Endothelial cell (in vitro differentiated cells): Measurements from ENCODE around the gene S100A16. TPM values are rescaled to one million over a fixed set of nuclear protein-coding genes. Genes with fewer than 3 reads are reported as not detected.

Source experiments
- DNase-seq: peaks from one replicate; pipeline ENCODE4 v3.0.0; 2021; ENCODE audit warnings: low spot score
- H3K27ac Mint-ChIP-seq: one replicate; pipeline ENCODE4 v1.8.0; 2021; ENCODE audit warnings: mixed read lengths, inconsistent platforms; ENCODE audit not compliant: unreplicated experiment
- H3K27me3 Mint-ChIP-seq: one replicate; pipeline ENCODE4 v1.8.0; 2021; ENCODE audit warnings: mild to moderate bottlenecking, moderate library complexity, mixed read lengths, inconsistent platforms; ENCODE audit not compliant: unreplicated experiment
- H3K36me3 Mint-ChIP-seq: one replicate; pipeline ENCODE4 v1.8.0; 2021; ENCODE audit warnings: mild to moderate bottlenecking, low read depth, mixed read lengths, inconsistent platforms; ENCODE audit not compliant: unreplicated experiment
- H3K4me1 Mint-ChIP-seq: one replicate; pipeline ENCODE4 v1.8.0; 2021; ENCODE audit warnings: mild to moderate bottlenecking, mixed read lengths, inconsistent platforms; ENCODE audit not compliant: unreplicated experiment
- H3K4me3 Mint-ChIP-seq: one replicate; pipeline ENCODE4 v1.8.0; 2021; ENCODE audit warnings: mild to moderate bottlenecking, mixed read lengths, inconsistent platforms; ENCODE audit not compliant: unreplicated experiment
- H3K9me3 Mint-ChIP-seq: one replicate; pipeline ENCODE4 v1.8.0; 2021; ENCODE audit warnings: mixed read lengths, inconsistent platforms; ENCODE audit not compliant: unreplicated experiment
- CTCF ChIP-seq: fragments of 200-600 bp; sonication (generic); IDR thresholded peaks from one replicate; pipeline ENCODE4 v1.5.0; 2021; ENCODE audit warnings: antibody characterized with exemption; ENCODE audit not compliant: unreplicated experiment
- total RNA-seq: library from RNA; stranded (reverse); fragmentation: NEBNext Ultra II Directional; extraction: Animal tissue kit (Norgen Biotek cat#: 25700); gene quantifications from one replicate; pipeline ENCODE4 v1.2.1, GENCODE V29; 2021; ENCODE audit not compliant: unreplicated experiment

Gene S100A16
- total RNA-seq, 1 donor from 2014 or later, result 363 TPM

GRCh38 chr1:153616144-153616916, 3.4 kb upstream of the S100A16 start, which contains the start of gene S100A14:
Gene S100A14 (minus strand): TSS chr1:153616325. CDS start chr1:153615858, 467 bp downstream.
- Mint-ChIP-seq H3K36me3 (peaks cover 12% of the 10 kb centered on the region), H3K27me3 (peaks cover 14% of the 10 kb centered on the region), H3K9me3 (no peaks in the 10 kb centered on the region), H3K27ac (peak within 1 kb of the TSS; percentile 31), H3K4me3 (no peak within 1 kb of the TSS), H3K4me1 (peaks cover 10% of the 10 kb centered on the region)
- TF ChIP-seq CTCF, result no peak
- DNase-seq, result no peak

GRCh38 chr1:153615406-153615805, 2.5 kb upstream of the S100A16 start:
- no peak for DNase-seq
- Mint-ChIP-seq H3K4me3 (no peak overlapping the region), H3K27ac (no peak overlapping the region)

GRCh38 chr1:153614906-153615305, 2.0 kb upstream of the S100A16 start:
- peaks cover 14% of the 10 kb centered on the region for H3K36me3 Mint-ChIP-seq
- DNase-seq, result no peak
- no peak overlapping the region for H3K4me3 Mint-ChIP-seq
- no peak for TF ChIP-seq CTCF
- H3K27ac Mint-ChIP-seq, result no peak overlapping the region
- no peaks in the 10 kb centered on the region for H3K9me3 Mint-ChIP-seq
- peaks cover 18% of the 10 kb centered on the region for H3K27me3 Mint-ChIP-seq
- peaks cover 23% of the 10 kb centered on the region for H3K4me1 Mint-ChIP-seq

More at GRCh38 chr1:153615406-153615805, 2.5 kb upstream of the S100A16 start:
- Mint-ChIP-seq H3K4me1 (peaks cover 18% of the 10 kb centered on the region), H3K27me3 (peaks cover 16% of the 10 kb centered on the region), H3K36me3 (peaks cover 14% of the 10 kb centered on the region), H3K9me3 (no peaks in the 10 kb centered on the region)
- no peak for TF ChIP-seq CTCF

- no peak for DNase-seq
- H3K9me3 Mint-ChIP-seq, result no peaks in the 10 kb centered on the region
- peaks cover 28% of the 10 kb centered on the region for H3K4me1 Mint-ChIP-seq
- no peak overlapping the region for H3K27ac Mint-ChIP-seq
- TF ChIP-seq CTCF, result no peak
- peaks cover 20% of the 10 kb centered on the region for H3K27me3 Mint-ChIP-seq
- peaks cover 14% of the 10 kb centered on the region for H3K36me3 Mint-ChIP-seq
- H3K4me3 Mint-ChIP-seq, result no peak overlapping the region
These were observed 1.4 kb upstream of the S100A16 start for GRCh38 chr1:153614189-153614900.

- no peaks in the 10 kb centered on the region for H3K9me3 Mint-ChIP-seq
- no peak for TF ChIP-seq CTCF
- H3K4me3 Mint-ChIP-seq, result no peak overlapping the region
- H3K36me3 Mint-ChIP-seq, result peaks cover 8% of the 10 kb centered on the region
- H3K4me1 Mint-ChIP-seq, result peaks cover 38% of the 10 kb centered on the region
- no peak for DNase-seq
- no peak overlapping the region for H3K27ac Mint-ChIP-seq
- H3K27me3 Mint-ChIP-seq, result peaks cover 25% of the 10 kb centered on the region
These were observed 469 bp upstream of the S100A16 start for GRCh38 chr1:153613406-153613805.
